Measurements from ENCODE around the gene LDLRAD1.
"Not testable (repeated sequence)": the region's sequence is repeated elsewhere in the genome, so short reads cannot be mapped to it uniquely, and the experiment has no call there.

Gene LDLRAD1

DNA sequence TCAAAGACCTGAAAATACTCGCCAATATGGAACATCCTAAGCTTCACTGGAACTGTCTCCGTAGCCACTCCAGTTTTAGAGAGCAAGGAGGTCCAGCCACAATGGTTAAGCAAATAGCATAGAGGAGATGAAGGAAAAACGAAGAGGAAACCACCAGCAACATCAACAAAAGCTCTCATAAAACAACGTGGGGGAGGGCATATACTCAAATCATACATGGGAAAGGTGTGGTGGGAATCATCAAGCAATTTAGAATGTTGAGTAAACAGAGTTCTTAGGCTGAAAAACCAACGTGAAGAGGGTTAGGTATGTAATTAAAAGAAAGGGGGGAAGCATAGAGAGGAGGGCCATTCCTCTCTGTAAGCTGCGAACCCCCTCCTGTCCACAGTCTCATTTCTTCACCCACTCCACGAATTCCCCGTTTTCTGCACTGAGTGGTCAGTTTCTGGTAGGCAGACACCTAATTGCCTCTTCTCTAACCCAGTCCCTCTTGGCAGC is 34.0 kb upstream of the LDLRAD1 start:
- ChIA-PET CTCF (interaction anchor here (3.0 kb wide), 1 partner anchor 9 kb away, joined by 15 read pairs; no protein-coding TSS in a partner anchor), POLR2A (interaction anchor here (0.6 kb wide), 1 partner anchor 82 kb away, joined by 3 read pairs; no protein-coding TSS in a partner anchor)
- H3K27ac ChIP-seq (ENCODE audit: insufficient read depth in 1 of 2, low read depth in 1 of 2, low read length in 2 of 2, poor library complexity in 1 of 2, severe bottlenecking in 2 of 2) = peak overlapping the region; percentile 85 to 96
- H3K27me3 ChIP-seq (replicated peaks in 2 of 5; ENCODE audit: control insufficient read depth in 4 of 5, insufficient read depth in 5 of 5, low read length in 4 of 5) = no peaks in the 10 kb centered on the region
- no peaks in the 10 kb centered on the region for H3K9me3 ChIP-seq (ENCODE audit: control extremely low read depth in 1 of 5, control insufficient read depth in 4 of 5, insufficient read depth in 2 of 5, low read depth in 1 of 5, low read length in 4 of 5)
- no peaks in the 10 kb centered on the region for H3K36me3 ChIP-seq (ENCODE audit: control insufficient read depth in 4 of 4, insufficient read depth in 4 of 4, low read length in 3 of 4)
- H3K4me3 ChIP-seq (ENCODE audit: control insufficient read depth in 1 of 7, extremely low read depth in 1 of 7, insufficient read depth in 4 of 7, low read depth in 2 of 7, low read length in 6 of 7) = peak overlapping the region; percentile 94 to 100 (median 98)
- no peak for DNase-seq
- peaks cover 11 to 64% (median 36%) of the 10 kb centered on the region in 4 experiments for H3K4me1 ChIP-seq (ENCODE audit: control extremely low read depth in 1 of 4, control insufficient read depth in 4 of 4, insufficient read depth in 4 of 4, low read length in 3 of 4)
- 7% methylated on average over 3 of the region's 8 CpGs for WGBS (ENCODE audit: insufficient coverage)

- 100% methylated on average over 5 of the region's 12 CpGs for WGBS (ENCODE audit: insufficient coverage)
- CTCF ChIA-PET = interaction anchor here (1.1 to 1.3 kb wide), 2 partner anchors 19 to 30 kb away, joined by 3 read pairs; no protein-coding TSS in a partner anchor
Measured at GRCh38 chr1:54050435-54050834, 32.4 kb upstream of the LDLRAD1 start.

GRCh38 chr1:54047384-54048305 is 29.7 kb upstream of the LDLRAD1 start:
- Histone ChIP-seq H3K4me3 (ENCODE audit: control insufficient read depth in 1 of 7, extremely low read depth in 1 of 7, insufficient read depth in 4 of 7, low read depth in 2 of 7, low read length in 6 of 7) (peak overlapping the region in 2 of 7 experiments; percentile 4 to 48), H3K4me1 (ENCODE audit: control extremely low read depth in 1 of 4, control insufficient read depth in 4 of 4, insufficient read depth in 4 of 4, low read length in 3 of 4) (peaks cover 4 to 40% (median 22%) of the 10 kb centered on the region in 4 experiments), H3K9me3 (ENCODE audit: control extremely low read depth in 1 of 5, control insufficient read depth in 4 of 5, insufficient read depth in 2 of 5, low read depth in 1 of 5, low read length in 4 of 5) (no peaks in the 10 kb centered on the region), H3K27me3 (replicated peaks in 2 of 5; ENCODE audit: control insufficient read depth in 4 of 5, insufficient read depth in 5 of 5, low read length in 4 of 5) (no peaks in the 10 kb centered on the region), H3K27ac (ENCODE audit: insufficient read depth in 1 of 2, low read depth in 1 of 2, low read length in 2 of 2, poor library complexity in 1 of 2, severe bottlenecking in 2 of 2) (peak overlapping the region in 1 of 2 experiments; percentile 71), H3K36me3 (ENCODE audit: control insufficient read depth in 4 of 4, insufficient read depth in 4 of 4, low read length in 3 of 4) (peaks cover 3 to 18% (median 14%) of the 10 kb centered on the region in 4 experiments)
- peak in 2 of 3 donors; percentile 18 to 24 for DNase-seq
- ChIA-PET CTCF (interaction anchor here (1.3 to 1.4 kb wide), 2 partner anchors 22 to 501 kb away, joined by 3 read pairs; partner anchors contain the start of gene ACOT11), POLR2A (no interaction called here)
- 93% methylated on average over 2 of the region's 5 CpGs for WGBS (ENCODE audit: insufficient coverage)

More at GRCh38 chr1:54050435-54050834, 32.4 kb upstream of the LDLRAD1 start:
- Histone ChIP-seq H3K4me3 (ENCODE audit: control insufficient read depth in 1 of 7, extremely low read depth in 1 of 7, insufficient read depth in 4 of 7, low read depth in 2 of 7, low read length in 6 of 7) (peak overlapping the region in 1 of 7 experiments; percentile 15), H3K4me1 (ENCODE audit: control extremely low read depth in 1 of 4, control insufficient read depth in 4 of 4, insufficient read depth in 4 of 4, low read length in 3 of 4) (peaks cover 9 to 59% (median 36%) of the 10 kb centered on the region in 4 experiments)
- H3K9me3 ChIP-seq (ENCODE audit: control extremely low read depth in 1 of 5, control insufficient read depth in 4 of 5, insufficient read depth in 2 of 5, low read depth in 1 of 5, low read length in 4 of 5); H3K27me3 ChIP-seq (replicated peaks in 2 of 5; ENCODE audit: control insufficient read depth in 4 of 5, insufficient read depth in 5 of 5, low read length in 4 of 5); DNase-seq; H3K27ac ChIP-seq (ENCODE audit: insufficient read depth in 1 of 2, low read depth in 1 of 2, low read length in 2 of 2, poor library complexity in 1 of 2, severe bottlenecking in 2 of 2); H3K36me3 ChIP-seq (ENCODE audit: control insufficient read depth in 4 of 4, insufficient read depth in 4 of 4, low read length in 3 of 4); POLR2A ChIA-PET: not testable (repeated sequence)

DNA sequence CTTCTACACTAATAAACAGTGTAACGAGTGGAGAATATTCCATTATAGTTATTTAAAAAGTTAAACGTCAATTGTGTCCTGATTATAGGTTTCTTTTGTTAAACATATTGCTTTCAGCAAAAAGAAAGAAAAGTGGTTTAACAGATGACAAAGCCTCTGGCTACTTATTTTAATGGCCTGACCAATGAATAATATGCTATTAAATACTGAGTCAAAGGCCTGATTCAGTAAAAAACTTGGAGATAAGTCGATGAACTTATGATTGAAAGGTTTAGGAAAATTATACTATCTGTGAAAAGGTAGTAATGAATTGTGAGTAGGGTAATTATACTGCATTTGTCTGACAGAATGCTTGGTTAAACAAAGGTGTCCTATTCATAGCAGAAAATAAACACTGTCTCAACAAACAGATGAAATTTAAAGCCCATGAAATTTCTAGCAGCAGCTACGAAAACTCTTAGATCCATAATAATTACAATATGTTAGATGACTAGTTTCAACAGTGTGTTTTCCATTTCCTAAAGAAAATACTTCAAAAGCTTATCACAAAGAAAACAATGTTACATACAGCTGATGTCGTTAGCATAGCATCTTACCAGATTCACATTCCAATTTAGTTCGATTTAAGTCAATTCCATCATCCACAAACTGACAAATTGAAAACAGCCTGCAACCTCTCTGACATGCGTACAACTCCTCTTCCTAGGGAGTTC is 28.8 kb upstream of the LDLRAD1 start:
- WGBS (ENCODE audit: insufficient coverage) = 80% methylated on average over 3 of the region's 7 CpGs
- Histone ChIP-seq H3K9me3 (ENCODE audit: control extremely low read depth in 1 of 5, control insufficient read depth in 4 of 5, insufficient read depth in 2 of 5, low read depth in 1 of 5, low read length in 4 of 5) (no peaks in the 10 kb centered on the region), H3K4me3 (ENCODE audit: control insufficient read depth in 1 of 7, extremely low read depth in 1 of 7, insufficient read depth in 4 of 7, low read depth in 2 of 7, low read length in 6 of 7) (peak overlapping the region in 2 of 7 experiments; percentile 4 to 48), H3K36me3 (ENCODE audit: control insufficient read depth in 4 of 4, insufficient read depth in 4 of 4, low read length in 3 of 4) (peaks cover 5 to 24% (median 21%) of the 10 kb centered on the region in 4 experiments), H3K27ac (ENCODE audit: insufficient read depth in 1 of 2, low read depth in 1 of 2, low read length in 2 of 2, poor library complexity in 1 of 2, severe bottlenecking in 2 of 2) (peak overlapping the region in 1 of 2 experiments; percentile 71), H3K27me3 (replicated peaks in 2 of 5; ENCODE audit: control insufficient read depth in 4 of 5, insufficient read depth in 5 of 5, low read length in 4 of 5) (no peaks in the 10 kb centered on the region), H3K4me1 (ENCODE audit: control extremely low read depth in 1 of 4, control insufficient read depth in 4 of 4, insufficient read depth in 4 of 4, low read length in 3 of 4) (peaks cover 4 to 43% (median 19%) of the 10 kb centered on the region in 4 experiments)
- ChIA-PET POLR2A (interaction anchor here (0.5 kb wide), 1 partner anchor 139 kb away, joined by 3 read pairs; no protein-coding TSS in a partner anchor), CTCF (no interaction called here)
- no peak for DNase-seq

- H3K27me3 ChIP-seq (replicated peaks in 2 of 5; ENCODE audit: control insufficient read depth in 4 of 5, insufficient read depth in 5 of 5, low read length in 4 of 5) = no peaks in the 10 kb centered on the region
- no peaks in the 10 kb centered on the region for H3K9me3 ChIP-seq (ENCODE audit: control extremely low read depth in 1 of 5, control insufficient read depth in 4 of 5, insufficient read depth in 2 of 5, low read depth in 1 of 5, low read length in 4 of 5)
- H3K27ac ChIP-seq (ENCODE audit: insufficient read depth in 1 of 2, low read depth in 1 of 2, low read length in 2 of 2, poor library complexity in 1 of 2, severe bottlenecking in 2 of 2) = no peak overlapping the region
- CTCF ChIA-PET = interaction anchor here (1.1 kb wide), 1 partner anchor 23 kb away, joined by 3 read pairs; no protein-coding TSS in a partner anchor
- POLR2A ChIA-PET = no interaction called here
- DNase-seq = no peak
- peaks cover 0 to 31% (median 9%) of the 10 kb centered on the region in 4 experiments for H3K4me1 ChIP-seq (ENCODE audit: control extremely low read depth in 1 of 4, control insufficient read depth in 4 of 4, insufficient read depth in 4 of 4, low read length in 3 of 4)
- no peak overlapping the region for H3K4me3 ChIP-seq (ENCODE audit: control insufficient read depth in 1 of 7, extremely low read depth in 1 of 7, insufficient read depth in 4 of 7, low read depth in 2 of 7, low read length in 6 of 7)
- H3K36me3 ChIP-seq (ENCODE audit: control insufficient read depth in 4 of 4, insufficient read depth in 4 of 4, low read length in 3 of 4) = peaks cover 7 to 35% (median 32%) of the 10 kb centered on the region in 4 experiments
- 100% methylated on average over 2 of the region's 2 CpGs for WGBS (ENCODE audit: insufficient coverage)
Measured at GRCh38 chr1:54045496-54045895, 27.5 kb upstream of the LDLRAD1 start.

DNA sequence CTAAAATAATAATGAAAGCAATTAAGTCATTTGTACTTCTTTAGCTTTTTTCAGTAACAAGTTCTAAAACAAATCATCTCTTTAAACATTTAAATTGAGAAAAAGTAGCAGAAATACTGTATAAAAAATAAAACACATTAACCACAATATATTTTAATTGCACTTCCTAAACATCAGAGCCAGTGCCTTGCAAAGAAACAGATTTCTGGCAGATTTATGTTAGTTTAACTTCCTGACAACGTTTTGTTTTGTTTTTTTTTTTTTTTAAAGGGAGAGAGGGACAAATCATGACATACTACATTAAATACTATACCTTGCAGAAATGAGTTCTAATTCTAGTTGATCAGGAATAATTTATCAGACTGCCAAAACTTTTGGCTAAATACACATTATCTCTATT is 23.8 kb upstream of the LDLRAD1 start:
- H3K4me3 ChIP-seq (ENCODE audit: control insufficient read depth in 1 of 7, extremely low read depth in 1 of 7, insufficient read depth in 4 of 7, low read depth in 2 of 7, low read length in 6 of 7) = no peak overlapping the region
- CTCF ChIA-PET = interaction anchor here (0.9 to 3.9 kb wide), 2 partner anchors 11 to 20 kb away, joined by 3 to 15 read pairs; partner anchors contain the start of genes TCEANC2 and TMEM59
- no peaks in the 10 kb centered on the region for H3K27me3 ChIP-seq (replicated peaks in 2 of 5; ENCODE audit: control insufficient read depth in 4 of 5, insufficient read depth in 5 of 5, low read length in 4 of 5)
- no CpG with 5 or more reads among the region's 1 CpG for WGBS (ENCODE audit: insufficient coverage)
- H3K9me3 ChIP-seq (ENCODE audit: control extremely low read depth in 1 of 5, control insufficient read depth in 4 of 5, insufficient read depth in 2 of 5, low read depth in 1 of 5, low read length in 4 of 5) = no peaks in the 10 kb centered on the region
- POLR2A ChIA-PET = no interaction called here
- peak in 2 of 3 donors; percentile 44 to 66 for DNase-seq
- peaks cover 0 to 6% (median 0%) of the 10 kb centered on the region in 4 experiments for H3K4me1 ChIP-seq (ENCODE audit: control extremely low read depth in 1 of 4, control insufficient read depth in 4 of 4, insufficient read depth in 4 of 4, low read length in 3 of 4)
- peaks cover 22 to 67% (median 53%) of the 10 kb centered on the region in 4 experiments for H3K36me3 ChIP-seq (ENCODE audit: control insufficient read depth in 4 of 4, insufficient read depth in 4 of 4, low read length in 3 of 4)
- H3K27ac ChIP-seq (ENCODE audit: insufficient read depth in 1 of 2, low read depth in 1 of 2, low read length in 2 of 2, poor library complexity in 1 of 2, severe bottlenecking in 2 of 2) = peak overlapping the region; percentile 25 to 26

Measured in common myeloid progenitor, CD34-positive (primary cell).